GM19239 (cell line): Measurements from ENCODE around the gene ADCY1.

ENCODE experiments used
- DNase-seq: peaks from one replicate; pipeline ENCODE4 v3.0.0; 2011; ENCODE audit warnings: low spot score; ENCODE audit not compliant: insufficient read length
- FAIRE-seq: peaks from 2 replicates; lab custom pipeline; 2011; peaks lifted over from hg19 to GRCh38; lab: Jason Lieb, UNC

The ADCY1 gene

DNA sequence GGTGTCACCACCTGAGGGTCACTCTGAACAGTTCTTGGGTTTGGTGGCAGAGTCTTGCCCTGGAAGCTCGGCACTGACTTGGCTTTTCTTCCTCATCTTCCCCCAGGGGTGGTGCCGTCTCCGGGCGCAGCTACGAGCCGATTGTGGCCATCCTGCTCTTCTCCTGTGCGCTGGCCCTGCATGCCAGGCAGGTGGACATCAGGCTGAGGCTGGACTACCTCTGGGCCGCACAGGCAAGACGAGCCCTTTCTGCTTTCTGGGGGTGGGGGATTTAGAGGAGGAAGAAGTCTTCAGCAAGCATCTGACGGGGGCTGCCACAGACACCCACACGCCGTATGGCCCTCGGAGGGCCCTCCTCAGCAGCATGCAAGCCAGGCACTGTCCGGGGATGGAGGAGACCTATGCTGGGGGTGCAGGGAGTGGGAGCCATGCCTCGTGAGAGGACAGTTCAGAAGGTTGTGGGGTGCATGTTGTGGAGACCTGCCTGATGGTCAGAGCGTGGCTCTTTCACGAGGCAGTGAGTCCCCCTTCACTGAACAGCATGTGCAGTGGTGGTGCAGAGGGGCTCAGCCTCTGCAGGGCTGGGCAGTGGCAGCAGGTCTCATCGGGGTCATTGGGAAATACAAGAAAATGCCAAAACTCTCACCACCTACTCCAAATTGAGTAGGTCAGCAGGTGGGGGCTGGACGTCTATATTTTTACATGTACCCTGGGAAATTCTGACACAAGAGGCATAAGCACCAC lies 112.4 kb downstream of the ADCY1 start:
- no peak for FAIRE-seq

DNA sequence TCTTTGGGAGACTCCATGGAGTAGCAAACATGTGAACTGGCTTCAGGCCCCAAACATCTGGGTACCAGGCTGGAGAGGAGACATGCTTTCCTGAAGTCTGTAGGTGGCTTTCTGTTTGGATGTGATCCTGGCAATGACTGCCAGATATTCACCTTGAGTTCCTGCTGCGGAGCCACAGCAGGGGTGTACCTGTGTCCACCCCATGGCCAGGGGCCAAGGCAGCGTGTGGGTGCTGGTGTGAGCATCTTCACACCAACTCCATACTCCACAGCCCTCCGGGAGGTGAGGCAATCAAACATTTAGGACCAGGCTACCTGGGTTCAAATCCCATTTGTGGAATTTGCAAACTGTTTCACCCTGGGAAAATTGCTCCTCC lies 113.0 kb downstream of the ADCY1 start:
- DNase-seq = no peak
- no peak for FAIRE-seq

More for the DNA sequence above, 112.4 kb downstream of the ADCY1 start:
- no peak for DNase-seq

DNA sequence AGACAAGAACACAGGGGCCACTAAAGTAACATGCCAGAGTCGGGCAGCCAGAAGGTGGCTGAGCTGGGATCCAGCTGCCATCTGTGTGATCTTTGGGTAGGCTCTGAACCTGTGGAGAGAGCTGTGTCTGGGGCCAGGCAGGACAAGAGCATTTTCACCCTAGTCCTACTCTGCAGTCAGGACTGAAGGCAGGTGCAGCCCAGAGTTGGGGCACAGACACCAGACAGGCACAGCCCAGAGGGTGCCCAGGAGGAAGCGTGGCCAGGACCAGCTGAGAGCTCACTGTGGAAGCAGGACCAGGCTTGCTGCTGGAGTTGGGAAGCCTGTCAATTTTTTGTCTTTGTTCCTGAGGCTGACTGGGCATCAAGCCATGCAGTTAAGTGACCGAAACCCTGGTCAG lies 113.6 kb downstream of the ADCY1 start:
- no peak for FAIRE-seq
- DNase-seq = no peak

DNA sequence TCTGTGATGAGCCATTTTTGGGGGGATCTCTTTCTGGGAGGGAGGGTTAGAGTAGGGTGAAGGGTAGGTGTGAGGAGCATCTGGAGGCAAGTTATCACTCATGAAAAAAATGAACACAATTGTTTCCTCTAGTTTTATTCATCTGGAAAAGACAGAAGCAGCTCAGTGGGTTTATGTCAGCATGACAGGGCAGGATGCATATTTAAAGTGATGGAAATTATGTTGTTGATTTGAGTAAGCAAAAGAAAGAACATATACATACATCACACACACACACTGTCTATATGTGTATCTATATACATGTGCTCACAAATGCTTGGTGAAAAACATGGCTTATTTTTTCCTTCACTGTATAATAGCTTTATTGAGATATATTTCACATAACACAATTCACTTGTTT lies 114.2 kb downstream of the ADCY1 start:
- no peak for FAIRE-seq
- DNase-seq = no peak

DNA sequence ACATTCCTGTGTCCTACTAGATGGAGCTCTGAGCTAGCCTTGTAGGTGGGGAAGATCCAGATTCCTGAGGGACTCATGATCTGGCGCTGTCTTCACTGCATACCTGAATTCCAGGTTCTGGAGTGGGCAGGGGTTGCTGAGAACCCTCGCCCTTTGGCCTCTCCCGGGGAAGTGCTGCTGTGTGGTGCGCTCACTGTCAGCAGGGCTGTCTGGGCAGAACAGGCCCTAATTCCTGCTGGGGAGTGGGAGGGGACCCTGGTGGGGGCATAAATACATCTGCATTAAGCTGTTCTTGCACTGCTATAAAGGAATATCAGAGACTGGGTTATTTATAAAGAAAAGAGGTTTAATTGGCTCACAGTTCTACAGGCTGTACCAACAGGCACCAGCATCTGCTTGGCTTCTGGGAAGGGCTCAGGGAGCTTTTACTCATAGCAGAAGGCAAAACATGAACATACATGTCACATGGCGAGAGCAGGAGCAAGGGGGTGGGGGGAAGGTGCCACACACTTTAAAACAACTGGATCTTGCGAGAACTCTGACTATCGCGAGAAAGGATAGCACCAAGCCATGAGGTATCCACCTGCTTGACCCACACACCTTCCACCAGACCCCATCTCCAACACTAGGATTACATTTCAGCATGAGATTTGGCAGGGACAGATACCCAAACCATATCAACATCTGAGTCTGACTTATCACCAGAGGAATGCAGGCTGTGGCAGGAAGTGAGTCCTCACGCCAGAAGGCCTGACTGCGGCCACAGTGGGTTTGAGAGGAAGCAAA lies 115.0 kb downstream of the ADCY1 start:
- FAIRE-seq (no peak), DNase-seq (no peak)

DNA sequence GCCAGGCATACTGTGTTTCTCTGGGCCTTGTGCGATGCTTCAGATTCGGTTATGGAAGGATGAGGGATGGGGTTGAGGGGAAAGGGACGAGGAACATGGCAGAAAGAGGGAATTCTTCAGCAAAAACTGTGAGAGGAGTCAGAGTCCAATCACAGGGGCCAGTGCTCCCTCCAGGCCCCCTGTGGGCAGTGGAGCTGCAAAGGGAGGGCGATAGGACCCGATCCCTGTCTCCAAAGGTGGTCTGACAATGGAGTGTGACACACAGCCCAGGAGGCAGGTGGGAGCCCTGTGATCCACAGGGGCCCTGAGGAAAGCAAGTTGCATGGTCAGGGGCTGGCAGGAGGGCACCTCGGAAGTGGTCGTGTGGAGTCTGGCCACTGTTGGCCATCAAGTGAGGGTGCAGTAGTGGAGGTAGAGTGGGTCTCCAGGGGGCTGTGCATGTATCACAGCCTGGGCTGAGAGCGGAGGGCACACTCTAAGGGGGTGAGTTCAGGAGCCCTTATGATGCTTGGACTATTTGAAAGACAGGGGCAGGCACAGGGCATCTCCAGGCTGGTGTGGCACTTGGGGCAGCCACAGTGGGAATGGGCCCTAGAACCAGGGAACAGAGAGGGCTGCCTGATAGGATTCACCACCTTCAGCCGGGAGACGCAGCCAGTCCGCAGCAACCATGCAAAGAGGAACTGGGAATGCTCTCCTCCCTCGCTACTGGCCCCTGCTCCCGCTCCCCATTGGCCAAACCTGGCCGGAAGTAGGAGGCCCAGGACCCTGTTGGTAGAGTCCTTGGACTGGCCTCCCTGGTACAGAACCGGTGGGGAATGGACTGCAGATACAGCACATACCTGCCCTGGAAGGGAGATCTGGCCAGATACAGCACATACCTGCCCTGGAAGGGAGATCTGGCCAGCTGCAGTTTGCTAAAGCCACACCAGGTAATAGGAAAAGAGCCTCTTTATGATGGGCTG lies 115.9 kb downstream of the ADCY1 start:
- no peak for DNase-seq
- no peak for FAIRE-seq

DNA sequence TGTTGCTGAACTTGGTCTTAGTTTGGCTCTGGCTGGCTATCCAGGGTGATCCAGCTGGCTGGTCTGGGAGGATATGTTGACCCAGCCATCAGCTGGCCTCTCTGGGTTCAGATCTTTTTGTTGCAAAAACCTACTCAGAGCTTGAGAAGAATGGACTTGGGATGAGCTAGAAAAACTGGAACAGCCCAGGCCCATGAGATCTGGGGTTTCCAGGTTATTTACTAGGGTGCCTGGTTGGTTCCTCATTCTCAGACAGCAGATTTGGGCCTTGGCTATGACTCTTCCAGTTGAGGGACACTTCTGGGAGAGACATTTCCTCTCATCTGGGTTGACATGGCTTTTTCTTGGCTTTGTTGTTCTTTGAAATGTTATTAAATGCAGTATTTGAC lies 116.6 kb downstream of the ADCY1 start:
- DNase-seq (no peak), FAIRE-seq (no peak)

DNA sequence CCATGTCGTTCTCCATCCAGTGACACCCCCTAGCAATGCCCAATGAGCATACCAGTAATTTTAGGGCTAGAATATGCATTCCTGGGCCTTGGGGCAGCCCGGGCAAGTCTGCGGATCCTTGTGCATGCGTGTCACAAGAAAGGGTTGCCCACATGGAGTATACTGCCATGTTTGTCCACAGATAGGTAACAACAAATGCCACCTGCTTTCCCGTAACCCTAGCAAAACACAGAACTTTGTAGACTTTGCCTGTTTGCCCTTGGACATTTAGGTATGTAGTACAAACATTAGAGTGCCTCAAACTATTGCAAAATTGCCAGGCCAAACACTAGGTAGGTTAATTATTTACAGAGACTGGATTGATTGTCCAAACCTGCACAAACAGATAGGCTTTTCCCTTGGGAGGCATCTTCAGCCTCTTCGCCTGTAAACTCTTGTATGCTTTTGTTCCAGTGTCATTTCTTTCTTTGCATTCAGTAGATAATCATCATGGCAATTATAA lies 117.0 kb downstream of the ADCY1 start:
- DNase-seq = no peak
- FAIRE-seq = no peak

DNA sequence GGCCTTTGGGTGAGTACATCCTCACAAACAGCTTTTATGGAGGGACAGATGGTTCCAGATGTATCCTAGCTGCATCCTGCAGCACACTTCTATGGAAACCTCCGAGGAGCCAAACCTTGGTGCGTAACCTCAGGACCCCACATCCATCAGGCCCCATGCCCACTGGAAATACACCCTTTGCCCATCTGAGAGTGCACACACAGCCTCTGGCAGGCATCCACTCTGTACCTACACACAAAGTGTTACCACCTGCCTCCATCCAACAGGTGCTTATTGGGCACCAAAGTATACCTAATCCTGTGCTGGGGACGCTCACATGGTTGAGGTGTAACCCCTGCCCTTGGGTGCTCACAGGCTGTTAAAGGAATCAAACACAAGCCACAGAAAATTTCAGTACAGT lies 117.9 kb downstream of the ADCY1 start:
- no peak for DNase-seq
- no peak for FAIRE-seq

DNA sequence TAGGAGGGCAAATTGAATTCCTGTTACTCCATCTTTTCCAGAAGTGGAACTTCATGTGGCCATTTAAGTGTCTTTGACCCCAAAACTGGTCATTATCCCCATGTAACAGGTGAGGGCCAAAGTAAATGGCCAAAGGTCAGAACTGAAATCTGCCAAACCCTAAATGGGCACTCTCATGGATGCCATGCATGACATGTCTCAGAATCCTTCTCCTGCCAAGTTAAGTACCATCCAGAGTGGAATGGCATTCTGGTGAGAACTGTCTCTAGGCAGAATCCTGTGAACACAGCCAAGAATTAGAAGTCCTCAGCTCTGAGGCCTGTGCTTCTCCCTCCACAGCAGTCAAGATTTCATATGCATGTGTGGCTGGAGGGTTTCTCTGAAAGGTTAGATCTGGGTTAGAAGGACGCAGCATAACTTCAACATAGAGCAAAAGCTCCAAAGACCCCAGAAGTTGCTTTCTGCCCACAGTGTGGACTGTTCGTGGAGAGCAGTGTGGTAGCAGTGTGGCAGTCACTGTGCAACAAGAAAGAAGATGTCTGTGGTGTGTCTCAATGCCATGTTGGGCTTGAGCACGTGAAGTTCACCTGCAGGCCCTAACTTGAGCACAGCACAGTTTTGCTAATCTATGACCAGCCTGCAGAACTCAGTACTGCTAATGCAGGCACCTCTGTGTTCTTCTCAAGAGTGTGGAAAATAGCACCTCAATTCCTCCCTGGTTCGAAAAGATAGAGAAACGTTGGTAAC lies 121.3 kb downstream of the ADCY1 start:
- FAIRE-seq = no peak
- no peak for DNase-seq

DNA sequence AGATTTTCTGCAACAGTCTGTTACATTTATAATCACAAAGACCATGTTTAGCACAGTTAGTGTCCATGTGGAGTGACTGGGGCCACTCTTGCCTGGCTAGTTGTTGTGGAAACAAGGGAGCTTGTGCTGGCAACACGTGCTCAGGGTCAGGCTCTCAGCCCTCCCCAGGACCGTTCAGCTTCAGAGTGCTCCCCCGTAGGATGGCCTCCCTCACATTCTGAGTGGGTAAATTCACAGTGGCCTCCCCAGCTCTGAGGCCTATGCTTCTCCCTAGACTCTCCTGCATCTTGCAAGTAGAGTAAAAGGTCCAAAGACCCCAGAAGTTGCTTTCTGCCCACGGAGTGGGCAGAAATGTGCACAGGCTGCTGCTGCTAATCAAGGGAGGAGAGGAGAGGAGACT lies 122.3 kb downstream of the ADCY1 start:
- DNase-seq (no peak), FAIRE-seq (no peak)

DNA sequence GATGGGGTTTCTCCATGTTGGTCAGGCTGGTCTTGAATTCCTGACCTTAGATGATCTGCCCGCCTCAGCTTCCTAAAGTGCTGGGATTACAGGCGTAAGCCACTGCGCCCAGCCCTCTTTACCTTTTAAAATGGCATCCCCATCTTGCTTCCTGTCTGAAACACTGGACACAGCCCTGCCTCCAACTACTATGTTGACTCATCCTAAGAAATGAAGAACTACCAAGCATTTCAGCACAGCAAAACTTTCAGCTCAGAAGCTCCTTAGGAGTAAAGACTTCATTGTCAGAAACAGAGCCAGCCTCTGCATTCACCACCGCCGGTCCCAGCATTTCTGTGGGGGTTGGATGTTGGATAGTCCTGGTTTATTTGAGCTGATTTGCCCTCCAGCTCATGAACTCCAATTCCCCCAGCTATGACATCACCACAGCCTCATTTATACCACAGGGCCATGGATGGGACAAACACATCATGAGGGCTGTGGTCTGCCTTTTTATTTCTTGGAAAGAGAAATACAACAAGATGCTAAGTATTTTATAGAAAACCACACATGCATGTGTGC lies 123.5 kb downstream of the ADCY1 start:
- FAIRE-seq = no peak
- DNase-seq = no peak

DNA sequence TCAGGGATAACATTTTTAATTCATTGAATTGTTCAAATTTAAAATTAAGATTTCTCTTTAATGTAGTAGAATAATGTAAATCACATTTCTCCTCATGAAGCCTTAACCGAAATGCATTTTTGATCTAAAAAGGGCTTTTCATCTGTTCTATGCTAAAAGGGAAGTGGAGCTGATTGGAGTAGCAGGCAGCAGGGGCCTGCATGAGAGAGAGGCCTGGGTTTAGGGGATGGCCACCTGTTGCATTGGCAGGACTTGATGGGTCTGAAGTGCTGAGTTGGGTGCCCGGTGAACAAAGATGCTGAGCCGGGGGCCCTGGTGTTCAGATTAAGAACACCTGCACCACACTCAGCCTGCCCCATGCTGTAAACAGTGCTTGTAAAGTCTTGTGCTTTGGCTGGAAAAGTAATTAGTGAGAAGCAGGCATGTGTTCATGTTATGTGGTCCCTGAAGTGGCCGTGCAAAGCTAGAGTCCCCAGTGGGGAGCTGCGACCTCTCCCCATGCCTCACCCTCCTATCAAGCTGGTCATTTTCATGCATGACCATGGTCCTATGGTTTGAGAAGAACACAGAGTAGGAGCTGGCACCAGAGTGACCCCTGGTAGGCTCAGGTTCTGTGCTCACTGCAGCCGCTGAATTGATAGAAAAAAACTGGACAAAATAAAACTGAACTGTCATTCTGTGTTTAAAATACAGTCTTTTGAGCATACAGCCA lies 124.3 kb downstream of the ADCY1 start:
- FAIRE-seq (no peak), DNase-seq (no peak)

DNA sequence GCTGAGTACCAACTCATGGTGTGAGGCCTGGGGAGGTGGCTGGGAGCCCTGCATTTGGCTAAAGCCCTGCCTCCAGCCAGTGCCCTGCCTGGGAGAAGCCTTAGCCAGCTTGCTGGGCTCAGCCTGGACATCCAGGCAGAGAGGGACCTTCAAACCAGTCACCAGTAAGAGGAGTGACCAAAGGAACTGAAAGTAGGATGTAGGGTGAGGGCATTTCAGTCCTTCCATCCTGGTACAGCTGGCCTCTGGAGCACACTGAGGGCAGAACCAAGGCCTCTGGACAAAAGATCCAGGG lies 124.8 kb downstream of the ADCY1 start:
- DNase-seq (no peak), FAIRE-seq (no peak)

DNA sequence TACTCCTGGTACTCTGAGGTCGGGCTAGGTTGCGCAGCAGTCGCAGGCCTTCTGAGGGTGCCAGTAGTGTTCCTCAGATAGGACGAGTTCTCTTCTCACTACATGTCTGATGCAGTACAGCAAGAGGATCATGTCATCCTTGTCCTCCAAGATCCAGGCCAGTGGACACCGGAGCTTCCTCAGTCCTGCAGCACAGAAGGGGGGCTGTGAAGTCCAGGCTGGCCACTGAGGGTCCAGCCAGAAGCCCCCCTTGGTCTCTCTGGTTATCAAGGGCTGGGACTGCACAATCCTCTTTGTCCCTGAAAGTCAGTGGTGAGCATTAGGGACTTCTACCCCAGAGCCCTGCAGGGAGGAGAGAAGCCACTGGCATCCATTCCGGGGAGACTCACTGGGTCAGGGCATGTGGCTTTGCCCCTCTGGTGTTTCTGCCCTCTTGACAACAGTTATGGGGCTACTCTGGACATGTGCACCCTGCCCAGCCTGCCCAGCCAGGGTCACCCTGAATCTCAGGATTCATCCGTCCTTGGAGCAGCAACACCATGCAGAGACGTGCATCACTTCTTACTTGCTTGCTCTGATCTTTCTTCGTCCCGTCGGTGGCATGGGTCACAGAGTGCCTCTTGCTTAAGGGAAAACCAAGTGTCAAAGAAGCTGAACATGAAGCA lies 125.7 kb downstream of the ADCY1 start:
- DNase-seq (no peak), FAIRE-seq (no peak)

DNA sequence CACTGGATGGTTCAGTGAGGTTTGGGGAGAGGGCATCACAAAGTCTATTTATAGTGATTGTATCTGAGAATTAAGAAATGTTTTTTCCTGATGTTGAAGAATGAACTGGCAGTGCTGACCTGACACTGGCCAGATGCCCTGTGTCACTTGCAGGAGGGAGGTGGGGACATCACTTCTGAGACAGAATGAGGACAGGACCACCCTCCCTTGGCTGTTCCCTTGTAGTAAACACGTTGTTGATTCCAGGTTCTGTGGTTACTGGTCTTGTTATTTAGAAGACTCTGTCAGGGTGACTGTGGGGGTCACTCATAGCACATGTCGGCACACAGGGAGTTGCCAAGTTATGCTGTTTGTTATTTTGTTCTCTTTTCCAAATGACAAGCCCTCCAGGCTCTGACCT lies 126.4 kb downstream of the ADCY1 start:
- no peak for FAIRE-seq
- DNase-seq = no peak

DNA sequence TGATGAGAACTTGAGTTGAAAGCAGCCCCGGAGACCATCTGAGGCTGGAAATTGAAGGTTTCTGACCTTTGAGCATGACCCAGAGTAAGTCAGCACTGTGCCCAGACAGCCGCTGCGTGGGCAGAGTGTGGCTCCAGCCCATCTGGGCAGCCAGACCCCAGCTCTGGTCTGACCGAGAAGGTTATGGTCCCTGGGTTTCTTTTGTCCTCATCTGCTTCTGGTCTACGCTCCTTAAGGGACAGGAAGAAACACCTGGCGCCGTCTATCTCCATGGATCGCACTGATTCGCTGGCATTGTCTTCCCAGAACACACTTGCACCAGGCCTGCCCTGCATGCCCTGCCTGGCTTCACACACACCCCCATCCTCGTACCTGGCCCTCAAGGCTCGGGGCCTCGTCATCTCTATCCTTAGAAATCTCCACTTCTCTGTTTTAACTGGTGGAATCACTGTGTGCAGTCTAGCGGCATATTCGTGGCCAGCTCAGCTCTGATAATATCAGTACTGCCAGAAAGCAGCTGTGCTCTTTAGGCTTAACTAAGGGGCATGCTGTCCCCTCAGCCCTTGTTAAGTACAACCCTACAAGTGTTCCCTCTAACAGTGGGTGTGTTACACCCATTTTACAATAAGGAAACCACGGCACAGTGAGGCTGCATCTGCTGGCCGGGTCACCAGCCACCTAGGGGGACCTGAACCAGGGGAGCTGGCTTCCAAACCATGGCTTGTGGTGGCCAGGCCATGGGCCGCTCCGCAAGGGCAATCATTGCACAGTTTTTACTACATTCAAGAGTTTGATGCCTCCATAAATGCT lies 127.7 kb downstream of the ADCY1 start:
- FAIRE-seq = no peak
- no peak for DNase-seq

DNA sequence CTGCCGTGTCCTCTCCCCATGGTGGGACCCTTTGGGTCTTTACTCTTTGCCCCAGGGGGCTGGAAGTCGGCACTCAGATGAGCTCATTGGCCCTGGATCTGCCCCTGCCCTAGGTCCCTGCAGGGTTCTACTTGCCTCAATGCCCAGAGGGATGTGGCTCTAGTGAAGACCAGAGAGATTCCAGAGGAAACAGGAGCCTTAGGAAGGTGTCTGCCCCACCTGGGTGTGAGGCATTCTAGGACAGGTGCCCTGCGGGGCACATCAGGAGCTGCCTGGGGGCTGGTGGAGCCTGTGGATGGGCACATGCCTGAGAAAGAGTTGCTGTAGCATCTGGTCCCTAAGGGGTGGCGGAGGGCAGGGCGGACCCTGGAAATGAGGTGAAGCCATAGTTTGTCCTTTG lies 128.6 kb downstream of the ADCY1 start:
- FAIRE-seq = no peak
- no peak for DNase-seq
